GM21360 (cell line): ENCODE results near the gene GARS1.
"Not testable (repeated sequence)": the region's sequence is repeated elsewhere in the genome, so short reads cannot be mapped to it uniquely, and the experiment has no call there.

Source experiments
- ATAC-seq: cut with Tn5 transposase; IDR thresholded peaks from one replicate; pipeline ENCODE4 v1.9.1; 2021; ENCODE audit warnings: mild to moderate bottlenecking, moderate library complexity; ENCODE audit not compliant: unreplicated experiment

The GARS1 gene

GRCh38 chr7:30618080-30618676 is 23.5 kb downstream of the GARS1 start:
- no peak for ATAC-seq

- no peak for ATAC-seq
Measured at GRCh38 chr7:30618961-30619360, 24.3 kb downstream of the GARS1 start.

GRCh38 chr7:30625283-30625682 is 30.6 kb downstream of the GARS1 start:
- ATAC-seq = no peak

- no peak for ATAC-seq
Measured at GRCh38 chr7:30627026-30627425, 32.3 kb downstream of the GARS1 start.

- peak; percentile 55 for ATAC-seq
Measured at GRCh38 chr7:30630986-30631385, 36.3 kb downstream of the GARS1 start.

- no peak for ATAC-seq
Measured at GRCh38 chr7:30633223-30633622, 38.5 kb downstream of the GARS1 start.

GRCh38 chr7:30634193-30634626 is 39.5 kb downstream of the GARS1 start:
- ATAC-seq = no peak

- ATAC-seq = no peak
Measured at GRCh38 chr7:30634634-30635201, 40.0 kb downstream of the GARS1 start.

- ATAC-seq = no peak
Measured at GRCh38 chr7:30635798-30636197, 41.1 kb downstream of the GARS1 start.

- ATAC-seq = not testable (repeated sequence)
Measured at GRCh38 chr7:30642322-30642721, 47.6 kb downstream of the GARS1 start.

- ATAC-seq = no peak
Measured at GRCh38 chr7:30642789-30643188, 48.1 kb downstream of the GARS1 start.

- no peak for ATAC-seq
Measured at GRCh38 chr7:30644286-30644955, 49.7 kb downstream of the GARS1 start.

GRCh38 chr7:30645661-30646060 is 51.0 kb downstream of the GARS1 start:
- no peak for ATAC-seq

GRCh38 chr7:30646154-30646553 is 51.5 kb downstream of the GARS1 start:
- no peak for ATAC-seq

GRCh38 chr7:30647589-30648364 is 53.1 kb downstream of the GARS1 start:
- ATAC-seq = no peak

- no peak for ATAC-seq
Measured at GRCh38 chr7:30648744-30649540, 54.3 kb downstream of the GARS1 start.

- no peak for ATAC-seq
Measured at GRCh38 chr7:30649717-30650420, 55.2 kb downstream of the GARS1 start.

- ATAC-seq = no peak
Measured at GRCh38 chr7:30650421-30650808, 55.7 kb downstream of the GARS1 start.

- ATAC-seq = no peak
Measured at GRCh38 chr7:30652132-30652531, 57.5 kb downstream of the GARS1 start.
